H1 (cell line): ENCODE data around the gene DPYSL4. TPM values are rescaled to one million over a fixed set of nuclear protein-coding genes. Genes with fewer than 3 reads are reported as not detected.

Source experiments
- CTCF ChIA-PET: fragments of 300-600 bp; sonication (Branson Sonifier 250); formaldehyde crosslinking; loops from one replicate; lab custom pipeline; 2021; ENCODE audit not compliant: partially characterized antibody; lab: Charles Lee
- POLR2A ChIA-PET: fragments of 300-600 bp; sonication (Branson Sonifier 250); formaldehyde crosslinking; loops from one replicate; lab custom pipeline; 2021; ENCODE audit warnings: inconsistent platforms; ENCODE audit not compliant: partially characterized antibody; lab: Charles Lee
- DNase-seq, 2 experiments: peaks; one replicate each; pipeline versions ENCODE4 v3.0.0 to v3.0.0-alpha.2; 2010 to 2022; ENCODE audit warnings: low spot score in 2 of 2, low read depth in 1 of 2, mixed read lengths in 1 of 2
- FAIRE-seq: peaks from 2 replicates; lab custom pipeline; 2011; peaks lifted over from hg19 to GRCh38; lab: Jason Lieb, UNC
- H2AFZ ChIP-seq: 2 replicates; pipeline ENCODE4 v1.8.1; 2012; ENCODE audit warnings: low read length, inconsistent platforms
- H2AK5ac ChIP-seq: 2 replicates; pipeline ENCODE4 v1.6.1; 2013; ENCODE audit warnings: low read depth, low read length
- H2BK120ac ChIP-seq: replicated peaks from 2 replicates; pipeline ENCODE3; 2013; ENCODE audit warnings: low read depth, low read length, inconsistent platforms
- H2BK12ac ChIP-seq: 2 replicates; pipeline ENCODE4 v1.6.1; 2013; ENCODE audit warnings: low read depth, low read length
- H2BK15ac ChIP-seq: 2 replicates; pipeline ENCODE4 v1.6.1; 2013; ENCODE audit warnings: low read length
- H2BK20ac ChIP-seq: 2 replicates; pipeline ENCODE4 v1.6.1; 2013; ENCODE audit warnings: low read length
- H2BK5ac ChIP-seq: 2 replicates; pipeline ENCODE4 v1.6.1; 2013; ENCODE audit warnings: low read depth, low read length
- H3K14ac ChIP-seq: 2 replicates; pipeline ENCODE4 v1.6.1; 2013; ENCODE audit warnings: inconsistent platforms; ENCODE audit not compliant: insufficient read length
- H3K18ac ChIP-seq: 2 replicates; pipeline ENCODE4 v1.6.1; 2013; ENCODE audit warnings: low read length; ENCODE audit errors: extremely low read depth
- H3K23ac ChIP-seq: 2 replicates; pipeline ENCODE4 v1.6.1; 2013; ENCODE audit warnings: inconsistent platforms; ENCODE audit not compliant: insufficient read length
- H3K23me2 ChIP-seq: 2 replicates; pipeline ENCODE4 v1.6.1; 2013; ENCODE audit warnings: low read depth, low read length
- H3K27ac ChIP-seq: 2 replicates; pipeline ENCODE4 v1.6.1; 2011; ENCODE audit warnings: low read depth, low read length, inconsistent platforms
- H3K27me3 ChIP-seq, 4 experiments: replicated peaks in 1 of 4; 1 replicate in 1 of 4; 2 replicates in 3 of 4; pipeline versions ENCODE4 v1.6.1 to v1.8.1; 2011 to 2013; ENCODE audit warnings: low read length in 3 of 4, mild to moderate bottlenecking in 3 of 4, inconsistent platforms in 2 of 4, mixed read lengths in 2 of 4, moderate library complexity in 1 of 4; ENCODE audit not compliant: control insufficient read depth in 3 of 4, insufficient read depth in 3 of 4; ENCODE audit errors: extremely low read depth in 1 of 4
- H3K36me3 ChIP-seq, 4 experiments: 2 replicates each; pipeline versions ENCODE4 v1.6.1 to v1.8.1; 2011 to 2013; ENCODE audit warnings: mild to moderate bottlenecking in 4 of 4, low read length in 3 of 4, moderate library complexity in 2 of 4, control low read depth in 1 of 4, inconsistent platforms in 1 of 4; ENCODE audit not compliant: insufficient read depth in 4 of 4, control insufficient read depth in 2 of 4
- H3K4ac ChIP-seq: replicated peaks from 2 replicates; pipeline ENCODE3; 2013; ENCODE audit warnings: low read length, low read depth, mixed read lengths, inconsistent platforms; ENCODE audit not compliant: insufficient read length
- H3K4me1 ChIP-seq, 4 experiments: replicated peaks in 1 of 4; 1 replicate in 1 of 4; 2 replicates in 3 of 4; pipeline versions ENCODE4 v1.6.1 to v1.8.1; 2011 to 2013; ENCODE audit warnings: low read length in 3 of 4, inconsistent platforms in 2 of 4, mixed read lengths in 1 of 4; ENCODE audit not compliant: insufficient read depth in 4 of 4, control insufficient read depth in 3 of 4
- H3K4me2 ChIP-seq, 2 experiments: 2 replicates each; pipeline versions ENCODE4 v1.6.1 to v1.8.1; 2011 to 2013; ENCODE audit warnings: low read depth in 2 of 2, low read length in 2 of 2, control low read depth in 1 of 2, inconsistent platforms in 1 of 2, mild to moderate bottlenecking in 1 of 2; ENCODE audit not compliant: insufficient read depth in 1 of 2
- H3K4me3 ChIP-seq, 4 experiments: fragments of 200-600, 300-600 bp in 1 of 4; sonication (generic), shearing (Covaris generic), sonication (Bioruptor Twin) in 1 of 4; 2 replicates each; pipeline versions ENCODE4 v1.5.1 to v1.8.1; 2011 to 2016; ENCODE audit warnings: low read length in 4 of 4, low read depth in 3 of 4, control low read depth in 2 of 4, inconsistent platforms in 2 of 4, mild to moderate bottlenecking in 2 of 4, mixed read lengths in 1 of 4, moderate library complexity in 1 of 4; ENCODE audit not compliant: insufficient read depth in 2 of 4; ENCODE audit errors: extremely low read depth in 1 of 4
- H3K56ac ChIP-seq: replicated peaks from 2 replicates; pipeline ENCODE3; 2013; ENCODE audit warnings: low read depth, mild to moderate bottlenecking, mixed read lengths, low read length, inconsistent platforms; ENCODE audit not compliant: insufficient read length
- H3K79me1 ChIP-seq: 2 replicates; pipeline ENCODE4 v1.6.1; 2013; ENCODE audit warnings: low read depth, low read length, control low read depth
- H3K79me2 ChIP-seq, 2 experiments: 2 replicates each; pipeline versions ENCODE4 v1.6.1 to v1.8.1; 2012 to 2013; ENCODE audit warnings: low read length in 2 of 2, mild to moderate bottlenecking in 2 of 2, inconsistent platforms in 1 of 2; ENCODE audit not compliant: insufficient read depth in 2 of 2, control insufficient read depth in 1 of 2
- H3K9ac ChIP-seq, 4 experiments: replicated peaks in 1 of 4; 1 replicate in 1 of 4; 2 replicates in 3 of 4; pipeline versions ENCODE4 v1.6.1 to v1.8.1; 2011 to 2013; ENCODE audit warnings: low read depth in 3 of 4, low read length in 3 of 4, control low read depth in 2 of 4, mild to moderate bottlenecking in 2 of 4, moderate library complexity in 2 of 4, inconsistent platforms in 1 of 4; ENCODE audit errors: extremely low read depth in 1 of 4
- H3K9me3 ChIP-seq, 2 experiments: 2 replicates each; pipeline versions ENCODE4 v1.6.1 to v1.8.1; 2012 to 2013; ENCODE audit warnings: mild to moderate bottlenecking in 2 of 2, moderate library complexity in 2 of 2, control low read depth in 1 of 2, inconsistent platforms in 1 of 2, low read depth in 1 of 2, low read length in 1 of 2, mixed read lengths in 1 of 2; ENCODE audit not compliant: insufficient read depth in 2 of 2
- H4K20me1 ChIP-seq, 2 experiments: replicated peaks in 1 of 2; 2 replicates each; pipeline versions ENCODE3 to v1.8.1; 2011 to 2013; ENCODE audit warnings: inconsistent platforms in 2 of 2, low read length in 2 of 2, mild to moderate bottlenecking in 1 of 2; ENCODE audit not compliant: insufficient read depth in 2 of 2, control insufficient read depth in 1 of 2
- H4K5ac ChIP-seq: 2 replicates; pipeline ENCODE4 v1.6.1; 2013; ENCODE audit warnings: low read length, low read depth, mixed read lengths, inconsistent platforms; ENCODE audit not compliant: insufficient read length
- H4K8ac ChIP-seq: 2 replicates; pipeline ENCODE4 v1.8.0; 2013; ENCODE audit warnings: mild to moderate bottlenecking, moderate library complexity, low read length, inconsistent platforms; ENCODE audit not compliant: insufficient read depth; ENCODE audit errors: extremely low read depth
- H4K91ac ChIP-seq: replicated peaks from 2 replicates; pipeline ENCODE3; 2013; ENCODE audit warnings: low read length, mixed read lengths, inconsistent platforms; ENCODE audit not compliant: insufficient read length
- YY1 ChIP-seq: IDR thresholded peaks from 2 replicates; pipeline ENCODE4 v1.6.1; 2011; ENCODE audit warnings: low read depth, mild to moderate bottlenecking, low read length
- WGBS, 2 experiments: shearing (Covaris generic) in 1 of 2; methylation state at CpG; one replicate each; pipeline versions ENCODE4 v1.1.6 to v1.1.7; 2013 to 2015; ENCODE audit warnings: low lambda C conversion rate in 2 of 2, mixed read lengths in 2 of 2, inconsistent platforms in 1 of 2, low coverage in 1 of 2, missing lambda C conversion rate in 1 of 2; ENCODE audit not compliant: insufficient replicate concordance in 2 of 2, insufficient coverage in 1 of 2, insufficient read length in 1 of 2; ENCODE audit errors: extremely low coverage in 1 of 2, missing lambda C conversion rate in 1 of 2; 5-methylcytosine and 5-hydroxymethylcytosine counted together
- polyA plus RNA-seq, 7 experiments: library from polyadenylated mRNA; depleted of rRNA in 3 of 7; stranded (reverse) in 5 of 7; unstranded in 2 of 7; fragments of >200 nt in 5 of 7; fragments of 200-250 nt in 2 of 7; gene quantifications; 1 replicate in 5 of 7; 2 replicates in 1 of 7; 4 replicates in 1 of 7; pipeline versions ENCODE4 v1.2.1 to v1.2.3, GENCODE V29; 2011 to 2013; ENCODE audit warnings: missing spikeins in 2 of 7, mixed read lengths in 2 of 7
- total RNA-seq: library from RNA; stranded (reverse); fragmentation: NEBNext Ultra II Directional; extraction: Animal tissue kit (Norgen Biotek cat#: 25700); gene quantifications from 2 replicates; pipeline ENCODE4 v1.2.1, GENCODE V29; 2021

The DPYSL4 gene
- total and polyA plus RNA-seq, 2 of the 8 experiments (the other 6 are each of a cell fraction or from before 2014, with no cell fraction given) = 12.9 to 15.2 TPM

DNA sequence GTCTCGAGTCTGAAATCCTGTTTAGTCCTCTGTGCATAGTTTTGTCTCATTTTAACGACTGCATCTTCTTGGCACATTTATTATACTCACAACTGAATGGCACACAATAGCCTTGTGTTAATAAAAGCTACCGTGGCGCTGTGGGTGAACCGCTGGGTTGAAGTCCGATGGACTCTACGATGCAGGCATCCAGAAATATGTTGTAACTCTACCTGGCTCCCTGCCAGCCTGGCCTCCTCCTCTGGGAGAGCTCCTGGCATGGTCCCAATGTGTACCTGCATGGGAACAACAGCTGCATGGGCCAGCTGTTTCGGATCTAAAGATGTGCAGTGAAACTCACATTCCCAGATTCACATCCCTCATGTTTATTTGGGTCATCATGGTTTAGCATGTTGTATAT, 3.7 kb upstream of the DPYSL4 start:
- no peak overlapping the region for H2AK5ac ChIP-seq
- WGBS, 2 experiments = 90% methylated on average over 8 of the region's 8 CpGs; no CpG with 5 or more reads in 1 of the 2 experiments
- H3K23me2 ChIP-seq = peaks cover 19% of the 10 kb centered on the region
- no peak overlapping the region for H3K56ac ChIP-seq
- no peak overlapping the region for H3K4ac ChIP-seq
- H4K5ac ChIP-seq = no peak overlapping the region
- ChIA-PET CTCF (no interaction called here), POLR2A (no interaction called here)
- H3K79me2 ChIP-seq = no peaks in the 10 kb centered on the region
- no peak overlapping the region for H2BK15ac ChIP-seq
- no peak overlapping the region for H3K4me3 ChIP-seq
- no peak overlapping the region for H3K9ac ChIP-seq
- H3K27ac ChIP-seq = no peak overlapping the region
- H2BK120ac ChIP-seq = no peak overlapping the region
- no peak overlapping the region for H2BK20ac ChIP-seq
- H3K36me3 ChIP-seq = no peaks in the 10 kb centered on the region
- H2BK5ac ChIP-seq = no peak overlapping the region
- no peak overlapping the region for H3K18ac ChIP-seq
- no peak overlapping the region for H3K23ac ChIP-seq
- peaks cover 0 to 17% (median 7%) of the 10 kb centered on the region in 4 experiments; a peak in 4 of 7 replicates for H3K4me1 ChIP-seq
- DNase-seq (no peak), FAIRE-seq (no peak)
- H2AFZ ChIP-seq = no peak overlapping the region
- no peaks in the 10 kb centered on the region; a peak in 1 of 4 replicates for H3K9me3 ChIP-seq
- H4K20me1 ChIP-seq = peaks cover 0 to 7% of the 10 kb centered on the region in 2 experiments
- no peak overlapping the region for H3K14ac ChIP-seq
- H2BK12ac ChIP-seq = no peak overlapping the region
- peaks cover 5% of the 10 kb centered on the region; the same call in 1 of the 2 replicates for H3K79me1 ChIP-seq
- H3K27me3 ChIP-seq = peaks cover 19 to 41% (median 33%) of the 10 kb centered on the region in 4 experiments
- H4K91ac ChIP-seq = no peak overlapping the region
- H3K4me2 ChIP-seq = no peak overlapping the region
- no peak overlapping the region for H4K8ac ChIP-seq
- no peak for TF ChIP-seq YY1
